Neural cell (in vitro differentiated cells): ENCODE measurements around the gene QPCT. TPM values are rescaled to one million over a fixed set of nuclear protein-coding genes. Genes with fewer than 3 reads are reported as not detected.

Experiments
- H2AFZ ChIP-seq: fragments of 200-600, 300-800 bp; sonication (generic), shearing (Covaris generic); 2 replicates; pipeline ENCODE4 v1.6.0; 2014; ENCODE audit warnings: low read depth, mild to moderate bottlenecking, antibody characterized with exemption, low read length, moderate library complexity
- H3F3A ChIP-seq: fragments of 200-600 bp; shearing (Covaris generic); 2 replicates; pipeline ENCODE4 v1.6.1; 2016; ENCODE audit warnings: mild to moderate bottlenecking, moderate library complexity, mixed read lengths, antibody characterized with exemption, low read length; ENCODE audit not compliant: insufficient read depth, poor library complexity, severe bottlenecking
- H3K27ac ChIP-seq: fragments of 200-600, 300-800 bp; sonication (generic), shearing (Covaris generic); 2 replicates; pipeline ENCODE4 v1.5.1; 2014; ENCODE audit warnings: mild to moderate bottlenecking, low read length, moderate library complexity
- H3K27me3 ChIP-seq: fragments of 300-800, 200-600 bp; sonication (generic), shearing (Covaris generic); 2 replicates; pipeline ENCODE4 v1.6.0; 2014; ENCODE audit warnings: mild to moderate bottlenecking, low read depth, low read length, moderate library complexity; ENCODE audit not compliant: insufficient read depth
- H3K36me3 ChIP-seq: fragments of 300-800, 200-600 bp; sonication (generic), shearing (Covaris generic); 2 replicates; pipeline ENCODE4 v1.5.1; 2014; ENCODE audit warnings: mild to moderate bottlenecking, antibody characterized with exemption, low read length, moderate library complexity; ENCODE audit not compliant: insufficient read depth
- H3K4me2 ChIP-seq: fragments of 300-800, 200-600 bp; sonication (generic), shearing (Covaris generic); 2 replicates; pipeline ENCODE4 v1.6.0; 2014; ENCODE audit warnings: mild to moderate bottlenecking, low read length
- H3K4me3 ChIP-seq: fragments of 300-800, 200-600 bp; sonication (generic), shearing (Covaris generic); 2 replicates; pipeline ENCODE4 v1.5.1; 2014; ENCODE audit warnings: mild to moderate bottlenecking, low read length, moderate library complexity
- H3K79me2 ChIP-seq: fragments of 200-600 bp; shearing (Covaris generic); replicated peaks from 2 replicates; pipeline ENCODE4 v1.6.0; 2014; ENCODE audit warnings: mild to moderate bottlenecking, low read length, moderate library complexity; ENCODE audit not compliant: insufficient read depth
- H3K9ac ChIP-seq: fragments of 300-800, 200-600 bp; sonication (generic), shearing (Covaris generic); 2 replicates; pipeline ENCODE4 v1.6.1; 2016; ENCODE audit warnings: mild to moderate bottlenecking, low read length, mixed read lengths
- H3K9me2 ChIP-seq: fragments of 200-600 bp; shearing (Covaris generic); 2 replicates; pipeline ENCODE4 v1.6.1; 2016; ENCODE audit warnings: mild to moderate bottlenecking, low read length, mixed read lengths; ENCODE audit not compliant: insufficient read depth
- H3K9me3 ChIP-seq: fragments of 200-600, 300-800 bp; sonication (generic), shearing (Covaris generic); 2 replicates; pipeline ENCODE4 v1.6.1; 2016; ENCODE audit warnings: mild to moderate bottlenecking, mixed run types, low read length, moderate library complexity, mixed read lengths
- H4K20me1 ChIP-seq: fragments of 200-600 bp; shearing (Covaris generic); 2 replicates; pipeline ENCODE4 v1.6.1; 2016; ENCODE audit warnings: mild to moderate bottlenecking, mixed run types; ENCODE audit not compliant: insufficient read depth
- CTCF ChIP-seq: fragments of 450-650 bp; IDR thresholded peaks from 2 replicates; pipeline ENCODE4 v1.5.1; 2014; ENCODE audit warnings: antibody characterized with exemption, mild to moderate bottlenecking, moderate library complexity; ENCODE audit not compliant: poor library complexity, severe bottlenecking
- EP300 ChIP-seq: fragments of 450-650 bp; conservative IDR thresholded peaks from 2 replicates; pipeline ENCODE4 v1.6.1; 2014; ENCODE audit warnings: antibody characterized with exemption, mild to moderate bottlenecking, moderate library complexity; ENCODE audit not compliant: poor library complexity, severe bottlenecking
- EZH2 ChIP-seq: fragments of 200-600, 300-800 bp; shearing (Covaris generic), sonication (generic); IDR thresholded peaks from 2 replicates; pipeline ENCODE4 v1.6.1; 2014; ENCODE audit warnings: antibody characterized with exemption, low read length, borderline replicate concordance, mild to moderate bottlenecking; ENCODE audit not compliant: insufficient read depth, poor library complexity, severe bottlenecking
- MXI1 ChIP-seq: fragments of 450-650 bp; conservative IDR thresholded peaks from 2 replicates; pipeline ENCODE4 v1.6.1; 2014; ENCODE audit warnings: antibody characterized with exemption, mild to moderate bottlenecking; ENCODE audit not compliant: poor library complexity, severe bottlenecking
- POLR2AphosphoS5 ChIP-seq: IDR thresholded peaks from 2 replicates; pipeline ENCODE4 v1.6.1; 2012
- RAD21 ChIP-seq: fragments of 450-650 bp; conservative IDR thresholded peaks from 2 replicates; pipeline ENCODE4 v1.6.1; 2014; ENCODE audit warnings: antibody characterized with exemption, mild to moderate bottlenecking, moderate library complexity
- REST ChIP-seq: IDR thresholded peaks from 2 replicates; pipeline ENCODE4 v1.6.1; 2012; ENCODE audit warnings: borderline replicate concordance
- SMC3 ChIP-seq: fragments of 450-650 bp; conservative IDR thresholded peaks from 2 replicates; pipeline ENCODE4 v1.6.1; 2014; ENCODE audit warnings: antibody characterized with exemption, mild to moderate bottlenecking, moderate library complexity; ENCODE audit not compliant: poor library complexity
- TAF1 ChIP-seq: IDR thresholded peaks from 2 replicates; pipeline ENCODE4 v1.6.1; 2012; ENCODE audit warnings: low read depth
- polyA plus RNA-seq: library from polyadenylated mRNA; depleted of rRNA; stranded (reverse); fragments of >200 nt; gene quantifications from 2 replicates; pipeline ENCODE4 v1.2.3, GENCODE V29; 2014

QPCT gene
- polyA plus RNA-seq, 1 donor from 2014 or later: 2.3 TPM

GRCh38 chr2:37361994-37362698 lies 17.7 kb downstream of the QPCT start:
- H3K27ac ChIP-seq: no peak overlapping the region
- no peaks in the 10 kb centered on the region for H3K27me3 ChIP-seq
- H3K4me2 ChIP-seq: no peak overlapping the region
- no peaks in the 10 kb centered on the region for H3K79me2 ChIP-seq
- H3K9me3 ChIP-seq: no peaks in the 10 kb centered on the region
- H3K9me2 ChIP-seq: no peaks in the 10 kb centered on the region
- H3K4me3 ChIP-seq: no peak overlapping the region
- TF ChIP-seq RAD21 (no peak), EZH2 (no peak), SMC3 (no peak), REST (no peak), EP300 (no peak), POLR2AphosphoS5 (no peak), CTCF (no peak), MXI1 (no peak)
- no peaks in the 10 kb centered on the region for H3F3A ChIP-seq
- no peaks in the 10 kb centered on the region for H4K20me1 ChIP-seq
- no peaks in the 10 kb centered on the region for H3K36me3 ChIP-seq
- no peak overlapping the region for H3K9ac ChIP-seq
- H2AFZ ChIP-seq: no peak overlapping the region

- Histone ChIP-seq H3K27me3 (no peaks in the 10 kb centered on the region), H3K4me3 (no peak overlapping the region), H3K9me3 (no peaks in the 10 kb centered on the region), H2AFZ (no peak overlapping the region), H3K79me2 (no peaks in the 10 kb centered on the region), H3K36me3 (no peaks in the 10 kb centered on the region), H3K27ac (no peak overlapping the region), H3K9me2 (no peaks in the 10 kb centered on the region), H3K9ac (no peak overlapping the region), H3F3A (no peaks in the 10 kb centered on the region), H3K4me2 (no peak overlapping the region), H4K20me1 (no peaks in the 10 kb centered on the region)
- no peak for TF ChIP-seq SMC3
- no peak for TF ChIP-seq REST
- no peak for TF ChIP-seq POLR2AphosphoS5
- no peak for TF ChIP-seq EZH2
- no peak for TF ChIP-seq EP300
- TF ChIP-seq RAD21: no peak
- TF ChIP-seq MXI1: no peak
- no peak for TF ChIP-seq CTCF
- no peak for TF ChIP-seq TAF1
Observed at GRCh38 chr2:37364351-37364750, 19.9 kb downstream of the QPCT start.
